ENCODE data around the gene HACD2. TPM values are rescaled to one million over a fixed set of nuclear protein-coding genes. Genes with fewer than 3 reads are reported as not detected.

The HACD2 gene
- total and polyA plus RNA-seq, 9 of the 15 experiments (the other 6 are each of a cell fraction or from before 2014, with no cell fraction given) = 1.3 to 10.5 (median 3.8) TPM

DNA sequence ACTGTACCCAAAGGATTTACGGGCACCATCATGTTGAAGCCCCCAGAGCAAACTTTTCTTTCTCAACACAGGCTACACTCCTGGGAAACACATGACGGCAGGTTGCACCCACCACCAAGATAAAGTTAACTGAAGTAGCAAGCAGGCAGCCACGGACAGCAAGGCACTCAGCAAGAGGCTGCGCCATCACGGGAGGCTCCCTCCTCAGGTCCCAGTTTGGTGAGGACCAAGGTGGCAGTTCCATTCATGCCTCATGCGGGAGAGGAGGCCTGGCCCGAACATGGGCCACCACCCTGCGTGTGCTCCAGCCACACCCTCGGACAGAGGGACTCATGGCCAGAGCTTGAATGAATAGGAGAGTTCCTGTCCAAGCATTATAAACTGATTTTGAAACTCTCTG, 142.7 kb downstream of the HACD2 start:
- Histone ChIP-seq H3K4me3 (no peak overlapping the region), H3K9me3 (replicated peaks; ENCODE audit: control insufficient read depth, insufficient read depth, low read depth, low read length) (no peaks in the 10 kb centered on the region), H3K4me2 (ENCODE audit: insufficient read depth, low read length) (no peak overlapping the region), H3K27me3 (ENCODE audit: control insufficient read depth in 2 of 2, insufficient read depth in 2 of 2, low read length in 2 of 2) (peaks cover 0 to 31% of the 10 kb centered on the region in 2 experiments; a peak in 3 of 5 replicates), H4K20me1 (replicated peaks; ENCODE audit: control insufficient read depth, insufficient read depth, low read length) (peaks cover 6% of the 10 kb centered on the region; the same call in 1 of the 2 replicates), H3K9ac (ENCODE audit: insufficient read depth in 1 of 2, low read depth in 2 of 2, low read length in 2 of 2) (no peak overlapping the region), H3K4me1 (replicated peaks in 1 of 2; ENCODE audit: control insufficient read depth in 2 of 2, insufficient read depth in 2 of 2, low read length in 2 of 2) (no peaks in the 10 kb centered on the region), H3K36me3 (ENCODE audit: control insufficient read depth, insufficient read depth, low read length) (no peaks in the 10 kb centered on the region), H2AFZ (ENCODE audit: low read depth, low read length) (no peak overlapping the region), H3K9me1 (ENCODE audit: control insufficient read depth, insufficient read depth, low read length) (no peaks in the 10 kb centered on the region), H3K79me2 (ENCODE audit: control insufficient read depth, insufficient read depth, low read length) (no peaks in the 10 kb centered on the region), H3K27ac (ENCODE audit: extremely low read depth, low read depth, low read length) (no peak overlapping the region)
- POLR2A ChIA-PET = no interaction called here
- ATAC-seq (no peak), FAIRE-seq (no peak), DNase-seq (ENCODE audit: extremely low read depth in 1 of 4, low spot score in 3 of 4) (no peak)
- TF ChIP-seq SOX6 (IDR thresholded peaks at IDR 0.05) = no peak
- no peak for TF ChIP-seq ZNF764 (CRISPR knock-in tag; IDR thresholded peaks at IDR 0.05; ENCODE audit: low read depth)
- no peak for TF ChIP-seq CAMTA2 (CRISPR knock-in tag; conservative IDR thresholded peaks at IDR 0.05)
- no peak for TF ChIP-seq MTF1 (CRISPR knock-in tag; IDR thresholded peaks at IDR 0.05; ENCODE audit: borderline replicate concordance)
- TF ChIP-seq, protein P1, sequence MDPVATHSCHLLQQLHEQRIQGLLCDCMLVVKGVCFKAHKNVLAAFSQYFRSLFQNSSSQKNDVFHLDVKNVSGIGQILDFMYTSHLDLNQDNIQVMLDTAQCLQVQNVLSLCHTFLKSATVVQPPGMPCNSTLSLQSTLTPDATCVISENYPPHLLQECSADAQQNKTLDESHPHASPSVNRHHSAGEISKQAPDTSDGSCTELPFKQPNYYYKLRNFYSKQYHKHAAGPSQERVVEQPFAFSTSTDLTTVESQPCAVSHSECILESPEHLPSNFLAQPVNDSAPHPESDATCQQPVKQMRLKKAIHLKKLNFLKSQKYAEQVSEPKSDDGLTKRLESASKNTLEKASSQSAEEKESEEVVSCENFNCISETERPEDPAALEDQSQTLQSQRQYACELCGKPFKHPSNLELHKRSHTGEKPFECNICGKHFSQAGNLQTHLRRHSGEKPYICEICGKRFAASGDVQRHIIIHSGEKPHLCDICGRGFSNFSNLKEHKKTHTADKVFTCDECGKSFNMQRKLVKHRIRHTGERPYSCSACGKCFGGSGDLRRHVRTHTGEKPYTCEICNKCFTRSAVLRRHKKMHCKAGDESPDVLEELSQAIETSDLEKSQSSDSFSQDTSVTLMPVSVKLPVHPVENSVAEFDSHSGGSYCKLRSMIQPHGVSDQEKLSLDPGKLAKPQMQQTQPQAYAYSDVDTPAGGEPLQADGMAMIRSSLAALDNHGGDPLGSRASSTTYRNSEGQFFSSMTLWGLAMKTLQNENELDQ (CRISPR knock-in tag; IDR thresholded peaks at IDR 0.05; ENCODE audit: borderline replicate concordance) = no peak
- no peak for TF ChIP-seq GATAD2A (IDR thresholded peaks at IDR 0.05)
- no peak for TF ChIP-seq KAT7 (CRISPR knock-in tag; IDR thresholded peaks at IDR 0.05; ENCODE audit: borderline replicate concordance)
- TF ChIP-seq KDM2B (CRISPR knock-in tag; IDR thresholded peaks at IDR 0.05) = no peak
- TF ChIP-seq POLR2B (IDR thresholded peaks at IDR 0.05; ENCODE audit: low read depth, partially characterized antibody) = no peak
- TF ChIP-seq, protein P2, sequence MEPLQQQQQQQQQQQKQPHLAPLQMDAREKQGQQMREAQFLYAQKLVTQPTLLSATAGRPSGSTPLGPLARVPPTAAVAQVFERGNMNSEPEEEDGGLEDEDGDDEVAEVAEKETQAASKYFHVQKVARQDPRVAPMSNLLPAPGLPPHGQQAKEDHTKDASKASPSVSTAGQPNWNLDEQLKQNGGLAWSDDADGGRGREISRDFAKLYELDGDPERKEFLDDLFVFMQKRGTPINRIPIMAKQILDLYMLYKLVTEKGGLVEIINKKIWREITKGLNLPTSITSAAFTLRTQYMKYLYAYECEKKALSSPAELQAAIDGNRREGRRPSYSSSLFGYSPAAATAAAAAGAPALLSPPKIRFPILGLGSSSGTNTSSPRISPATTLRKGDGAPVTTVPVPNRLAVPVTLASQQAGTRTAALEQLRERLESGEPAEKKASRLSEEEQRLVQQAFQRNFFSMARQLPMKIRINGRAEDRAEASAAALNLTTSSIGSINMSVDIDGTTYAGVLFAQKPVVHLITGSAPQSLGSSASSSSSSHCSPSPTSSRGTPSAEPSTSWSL (CRISPR knock-in tag; IDR thresholded peaks at IDR 0.05; ENCODE audit: borderline replicate concordance) = no peak
- TF ChIP-seq MYC (IDR thresholded peaks at IDR 0.05; ENCODE audit: low read depth, low read length) = no peak
- no peak for TF ChIP-seq MYC (CRISPR knock-in tag; IDR thresholded peaks at IDR 0.05; ENCODE audit: borderline replicate concordance, low read depth)
- no peak for TF ChIP-seq PHB (CRISPR knock-in tag; IDR thresholded peaks at IDR 0.05)
- no peak for TF ChIP-seq GABPB1 (CRISPR knock-in tag; IDR thresholded peaks at IDR 0.05)
- CTCF ChIA-PET (ENCODE audit: low intra/inter-chr PET ratio) = no interaction called here
- WGBS (ENCODE audit: insufficient coverage, low coverage, missing lambda C conversion rate) = 3% methylated on average over 9 of the region's 9 CpGs
- intact Hi-C loops (cut with micrococcal nuclease) (no loop called here), in situ Hi-C loops (cut with MboI) (no loop called here)
- BruUV-seq (replicated peaks) = no TSS peak
